Skeletal muscle tissue (tissue), 4 donors: ENCODE measurements around the gene TRA2A. TPM values are rescaled to one million over a fixed set of nuclear protein-coding genes. Genes with fewer than 3 reads are reported as not detected.

Experiments used
- H3K27ac ChIP-seq: one replicate; pipeline ENCODE4 v1.7.0; 2013; ENCODE audit warnings: mild to moderate bottlenecking, low read depth, low read length, inconsistent platforms
- H3K27me3 ChIP-seq, 3 donors: one replicate each; pipeline ENCODE4 v1.7.0; 2013; ENCODE audit warnings: low read length in 3 of 3; ENCODE audit not compliant: control insufficient read depth in 3 of 3, insufficient read depth in 3 of 3
- H3K36me3 ChIP-seq, 3 donors: one replicate each; pipeline ENCODE4 v1.7.0; 2013; ENCODE audit warnings: low read length in 3 of 3; ENCODE audit not compliant: control insufficient read depth in 3 of 3, insufficient read depth in 3 of 3
- H3K4me1 ChIP-seq, 3 donors: one replicate each; pipeline ENCODE4 v1.7.0; 2013; ENCODE audit warnings: low read length in 3 of 3, mild to moderate bottlenecking in 3 of 3; ENCODE audit not compliant: control insufficient read depth in 3 of 3, insufficient read depth in 3 of 3
- H3K4me3 ChIP-seq, 3 donors: one replicate each; pipeline ENCODE4 v1.7.0; 2013; ENCODE audit warnings: low read length in 3 of 3
- H3K9ac ChIP-seq, 3 donors: one replicate each; pipeline ENCODE4 v1.7.0; 2013; ENCODE audit warnings: low read length in 3 of 3, mild to moderate bottlenecking in 3 of 3, moderate library complexity in 2 of 3, low read depth in 1 of 3
- H3K9me3 ChIP-seq, 3 donors: one replicate each; pipeline ENCODE4 v1.7.0; 2013; ENCODE audit warnings: low read length in 3 of 3; ENCODE audit not compliant: control insufficient read depth in 3 of 3
- total RNA-seq: library from RNA; depleted of rRNA; stranded (reverse); fragments of >200 nt; gene quantifications from one replicate; pipeline ENCODE4 v1.2.3, GENCODE V29; 2014
- donor health status: Osteomylitis.

TRA2A gene
- 33.9 TPM for total RNA-seq

DNA sequence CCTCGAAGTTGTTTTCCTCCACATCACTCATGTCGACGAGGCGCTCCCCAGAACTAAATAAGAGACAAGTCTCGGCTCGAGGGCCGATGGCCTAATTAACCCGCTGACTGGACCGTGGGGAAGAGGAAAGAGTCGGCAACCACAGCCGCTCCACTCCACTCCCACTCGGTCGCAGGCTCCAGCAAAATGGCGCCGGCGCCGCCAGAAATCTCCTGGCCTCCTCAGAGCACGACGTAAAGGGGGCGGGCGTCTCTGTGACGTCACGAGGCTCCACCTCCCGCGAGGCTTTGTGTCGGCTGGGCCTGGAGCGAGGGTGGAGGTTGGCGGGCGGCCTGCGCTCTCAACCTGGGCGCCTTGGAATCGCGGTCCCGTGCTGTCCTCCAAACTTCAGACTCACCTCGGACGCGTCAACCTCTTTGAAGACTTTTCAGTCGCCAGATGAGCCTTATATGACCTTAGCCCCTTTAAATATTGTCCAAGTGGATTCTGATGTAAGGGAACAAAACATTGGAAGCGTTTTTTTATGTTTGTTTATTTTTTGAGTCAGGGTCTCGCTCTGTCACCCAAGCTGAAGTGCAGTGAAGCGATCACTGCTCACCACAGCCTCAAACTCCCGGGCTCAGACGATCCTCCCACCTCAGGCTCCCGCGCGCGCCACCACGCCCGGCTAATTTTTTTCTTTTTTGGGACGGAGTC is at the start of gene TRA2A:
TSS of gene TRA2A (minus strand) at position 188 of the 696 bp plus-strand sequence. CDS start at position 31, 157 bp downstream.
- Histone ChIP-seq H3K9ac (peak within 1 kb of the TSS; percentile 98 to 100 (median 99)), H3K36me3 (peaks cover 0 to 6% (median 0%) of the 10 kb centered on the region in 3 donors), H3K4me1 (peaks cover 4 to 10% (median 9%) of the 10 kb centered on the region in 3 donors), H3K27me3 (no peaks in the 10 kb centered on the region), H3K4me3 (peak within 1 kb of the TSS; percentile 93 to 97 (median 95)), H3K27ac (peak within 1 kb of the TSS; percentile 99), H3K9me3 (no peaks in the 10 kb centered on the region)

DNA sequence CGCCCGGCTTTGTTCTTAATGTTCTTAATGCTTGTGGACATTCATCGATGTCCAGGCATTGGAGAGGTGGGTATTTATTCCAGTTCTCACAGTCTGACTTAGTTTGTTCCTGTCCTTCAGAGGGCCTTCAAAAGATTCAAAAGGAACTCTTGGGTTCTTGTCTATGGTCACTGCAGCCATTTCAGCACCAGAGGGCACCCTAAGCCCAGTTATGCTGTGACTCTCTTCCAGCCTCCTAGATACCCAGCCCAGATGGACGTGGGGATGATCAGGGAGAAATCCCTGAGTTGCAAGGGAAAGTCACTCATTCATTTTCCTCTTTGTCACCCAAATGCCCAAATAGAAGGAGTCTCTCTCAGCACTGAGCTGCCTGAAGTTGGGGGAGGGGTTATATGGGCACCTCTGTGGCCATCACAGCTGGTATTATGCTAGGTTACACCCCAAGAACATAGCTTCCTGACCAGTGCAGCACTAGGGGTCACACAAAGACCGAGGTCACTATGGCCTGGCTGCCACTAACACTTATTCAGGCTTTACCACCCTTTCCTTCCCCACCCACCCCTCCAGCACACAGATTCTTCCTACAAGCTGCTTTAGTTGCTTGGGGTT is 38.9 kb upstream of the TRA2A start:
- Histone ChIP-seq H3K27ac (no peak overlapping the region), H3K9me3 (no peaks in the 10 kb centered on the region), H3K36me3 (no peaks in the 10 kb centered on the region)

DNA sequence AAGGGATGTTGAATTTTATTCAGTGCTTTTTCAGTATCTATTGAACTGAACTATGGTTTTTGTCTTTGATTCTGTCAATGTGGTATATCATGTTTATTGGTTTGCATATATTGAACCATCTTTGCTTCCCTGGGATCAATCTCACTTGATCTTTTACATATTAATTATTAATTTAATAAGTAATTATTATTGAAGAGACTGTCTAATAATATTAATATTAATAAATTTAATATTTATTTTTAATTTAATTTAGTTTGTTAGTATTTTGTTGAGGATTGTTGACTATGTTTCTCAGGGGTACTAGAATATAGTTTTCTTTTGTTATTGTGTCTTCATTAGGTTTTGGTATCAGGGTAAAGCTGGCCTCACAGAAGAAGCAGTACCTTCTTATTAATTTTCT is 26.5 kb upstream of the TRA2A start:
- H3K27me3 ChIP-seq = peaks cover 0 to 4% (median 0%) of the 10 kb centered on the region in 3 donors
- no peaks in the 10 kb centered on the region for H3K9me3 ChIP-seq
- H3K36me3 ChIP-seq = no peaks in the 10 kb centered on the region
- H3K27ac ChIP-seq = no peak overlapping the region
- H3K4me3 ChIP-seq = no peak overlapping the region
- H3K9ac ChIP-seq = no peak overlapping the region
- no peaks in the 10 kb centered on the region for H3K4me1 ChIP-seq

More for the DNA sequence above, 38.9 kb upstream of the TRA2A start:
- H3K27me3 ChIP-seq = peaks cover 0 to 2% (median 0%) of the 10 kb centered on the region in 3 donors
- H3K9ac ChIP-seq = no peak overlapping the region
- no peaks in the 10 kb centered on the region for H3K4me1 ChIP-seq
- H3K4me3 ChIP-seq = no peak overlapping the region

DNA sequence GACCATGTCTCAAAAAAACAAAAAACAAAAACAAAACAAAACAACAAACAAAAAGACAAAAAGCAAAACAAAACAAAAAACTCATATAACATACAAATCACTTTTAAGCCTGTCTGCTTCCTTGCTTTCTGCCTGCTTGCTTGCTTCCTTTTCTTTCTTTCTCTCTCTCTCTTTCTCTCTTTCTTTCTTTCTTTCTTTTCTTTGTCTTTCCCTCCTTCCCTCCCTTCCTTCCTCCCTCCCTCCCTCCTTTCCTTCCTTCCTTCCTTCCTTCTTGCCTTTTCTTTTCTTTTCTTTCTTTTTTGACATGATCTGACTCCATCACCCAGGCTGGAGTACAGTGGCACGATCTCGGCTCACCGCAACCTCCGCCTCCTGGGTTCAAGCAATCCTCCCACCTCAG is 15.9 kb upstream of the TRA2A start:
- Histone ChIP-seq H3K27ac (no peak overlapping the region), H3K27me3 (no peaks in the 10 kb centered on the region), H3K9me3 (no peaks in the 10 kb centered on the region), H3K36me3 (no peaks in the 10 kb centered on the region), H3K4me3 (no peak overlapping the region), H3K9ac (no peak overlapping the region), H3K4me1 (no peaks in the 10 kb centered on the region)

DNA sequence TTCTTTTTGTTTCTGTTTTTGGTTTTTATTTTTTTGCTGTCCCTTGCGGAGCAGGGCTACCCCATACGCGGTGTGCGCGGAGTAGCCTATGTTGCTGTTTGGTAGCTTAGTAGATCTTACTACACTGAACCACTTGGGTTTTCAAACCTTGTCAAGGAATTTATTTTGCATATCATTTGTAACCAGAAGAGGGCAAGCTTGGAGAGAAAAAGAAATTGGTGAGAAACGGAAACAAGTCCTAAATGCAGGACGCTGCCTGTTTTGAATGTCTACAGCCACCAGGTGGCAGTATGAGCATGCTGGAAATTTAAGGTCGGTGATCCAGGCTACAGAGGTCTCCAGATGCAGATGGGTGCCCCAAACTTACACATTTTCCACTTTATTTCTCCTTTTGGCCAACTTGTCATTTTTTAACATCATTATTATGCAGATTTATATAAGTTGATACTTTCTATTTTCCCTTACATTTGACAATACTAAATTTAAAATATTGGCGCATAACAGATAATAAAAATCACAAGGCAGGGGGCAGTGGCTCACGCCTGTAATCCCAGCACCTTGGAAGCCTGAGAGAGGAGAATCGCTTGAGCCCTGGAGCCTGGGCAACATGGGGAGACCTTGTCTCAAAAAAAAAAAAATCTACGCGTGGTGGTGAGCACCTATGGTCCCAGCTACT is 15.3 kb upstream of the TRA2A start:
- Histone ChIP-seq H3K4me1 (no peaks in the 10 kb centered on the region), H3K27me3 (no peaks in the 10 kb centered on the region), H3K9me3 (no peaks in the 10 kb centered on the region), H3K36me3 (no peaks in the 10 kb centered on the region), H3K9ac (no peak overlapping the region), H3K27ac (no peak overlapping the region), H3K4me3 (peak overlapping the region in 2 of 3 donors; percentile 19 to 50)

DNA sequence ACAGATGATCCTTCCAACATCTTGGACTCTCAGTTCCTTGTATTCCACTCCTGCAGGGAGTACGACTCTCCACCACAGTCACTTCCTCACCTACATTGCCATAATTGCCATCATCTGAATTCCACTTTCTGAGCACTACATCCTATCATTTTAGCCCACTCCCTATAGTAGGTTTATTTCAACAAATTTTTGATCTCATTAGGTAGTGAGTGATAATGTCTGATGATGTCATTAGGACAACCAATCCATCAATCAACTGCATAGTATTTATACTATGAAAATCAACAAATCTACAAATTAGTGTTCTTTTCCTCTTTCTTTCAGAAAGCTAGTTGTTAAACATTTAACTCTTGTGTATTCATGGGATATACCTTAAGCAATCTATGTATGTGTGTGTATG is 13.7 kb upstream of the TRA2A start:
- Histone ChIP-seq H3K9ac (no peak overlapping the region), H3K27ac (no peak overlapping the region), H3K4me3 (no peak overlapping the region), H3K4me1 (no peaks in the 10 kb centered on the region), H3K36me3 (no peaks in the 10 kb centered on the region), H3K27me3 (no peaks in the 10 kb centered on the region), H3K9me3 (no peaks in the 10 kb centered on the region)

DNA sequence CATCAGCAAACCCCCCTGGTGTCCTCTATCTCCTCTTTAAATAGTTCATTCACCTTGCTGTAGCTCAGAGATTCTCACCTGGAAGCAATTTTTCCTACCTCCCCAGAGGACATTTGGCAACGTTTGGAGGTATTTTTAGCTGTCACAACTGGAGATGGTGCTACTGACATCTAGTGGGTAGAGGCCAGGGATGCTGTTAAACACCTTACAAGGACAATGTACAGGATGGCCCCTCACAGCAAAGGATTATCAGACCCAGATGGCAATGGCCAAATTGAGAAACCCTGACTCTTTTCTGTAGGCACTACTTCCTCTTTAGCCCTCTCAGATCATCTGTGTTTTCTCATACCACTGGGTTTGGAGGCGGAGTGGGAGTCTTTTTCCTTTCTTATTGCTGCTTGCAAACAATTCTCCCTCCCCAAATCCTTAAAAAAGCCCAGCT is 13.2 kb upstream of the TRA2A start:
- no peaks in the 10 kb centered on the region for H3K27me3 ChIP-seq
- no peak overlapping the region for H3K4me3 ChIP-seq
- H3K4me1 ChIP-seq = no peaks in the 10 kb centered on the region
- H3K9me3 ChIP-seq = no peaks in the 10 kb centered on the region
- no peak overlapping the region for H3K27ac ChIP-seq
- H3K36me3 ChIP-seq = no peaks in the 10 kb centered on the region
- no peak overlapping the region for H3K9ac ChIP-seq

DNA sequence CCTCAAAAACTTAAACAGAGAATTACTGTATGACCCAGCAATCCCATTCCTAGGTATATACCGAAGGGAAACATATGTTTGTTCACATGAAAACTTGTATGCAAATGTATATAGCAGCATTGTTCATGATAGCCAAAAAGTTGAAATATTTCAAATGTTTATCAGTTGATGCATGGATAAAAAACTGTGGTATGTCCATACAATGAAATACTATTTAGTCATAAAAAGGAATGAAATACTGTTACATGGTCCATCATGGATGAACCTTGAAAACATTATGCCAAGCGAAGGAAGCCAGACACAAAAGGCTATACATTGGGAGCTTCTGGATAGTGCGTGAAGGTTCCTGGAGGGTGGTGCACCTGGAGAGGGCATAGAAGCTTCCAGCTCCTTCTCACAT is 11.0 kb upstream of the TRA2A start:
- no peaks in the 10 kb centered on the region for H3K36me3 ChIP-seq
- H3K9ac ChIP-seq = no peak overlapping the region
- H3K4me3 ChIP-seq = no peak overlapping the region
- H3K9me3 ChIP-seq = no peaks in the 10 kb centered on the region
- no peaks in the 10 kb centered on the region for H3K27me3 ChIP-seq
- no peaks in the 10 kb centered on the region for H3K4me1 ChIP-seq
- no peak overlapping the region for H3K27ac ChIP-seq

DNA sequence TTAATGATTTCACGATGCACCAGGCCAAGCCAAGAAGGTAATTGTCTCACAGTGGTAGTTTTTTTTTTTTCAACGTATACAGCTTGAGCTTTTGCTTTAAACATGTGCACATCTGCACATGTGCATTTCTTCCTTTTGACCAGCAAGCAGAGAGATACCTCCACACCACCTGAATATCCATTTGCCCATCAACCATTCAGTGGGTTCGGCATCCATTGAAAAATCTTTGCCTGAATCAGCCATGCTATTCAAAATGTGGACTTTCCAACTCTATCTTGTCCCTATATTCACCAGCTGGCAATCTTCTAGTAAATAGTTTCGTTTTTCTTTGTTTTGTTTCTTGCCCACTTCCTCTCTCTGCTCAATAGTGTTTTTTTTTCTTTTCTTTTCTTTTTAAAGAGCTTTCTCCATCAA is 7.7 kb upstream of the TRA2A start:
- Histone ChIP-seq H3K27me3 (no peaks in the 10 kb centered on the region), H3K4me1 (no peaks in the 10 kb centered on the region), H3K9ac (no peak overlapping the region), H3K9me3 (no peaks in the 10 kb centered on the region), H3K4me3 (no peak overlapping the region), H3K27ac (no peak overlapping the region), H3K36me3 (no peaks in the 10 kb centered on the region)

DNA sequence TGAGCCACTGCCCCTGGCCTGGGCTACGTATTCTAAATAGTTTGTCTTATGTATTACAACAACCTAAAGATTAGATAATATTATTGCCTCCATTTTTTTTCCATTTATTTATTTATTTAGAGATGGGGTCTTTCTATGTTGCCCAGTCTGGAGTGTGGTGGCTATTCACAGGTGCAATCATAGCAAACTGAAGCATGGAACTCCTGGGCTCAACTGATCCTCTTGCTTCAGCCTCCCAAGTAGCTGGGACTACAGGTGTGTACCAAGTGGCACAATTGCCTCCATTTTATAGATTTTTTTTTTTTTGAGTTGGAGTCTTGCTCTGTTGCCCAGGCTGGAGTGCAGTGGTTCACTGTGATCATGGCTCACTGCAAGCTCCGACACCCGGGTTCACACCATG is 6.5 kb upstream of the TRA2A start:
- no peak overlapping the region for H3K9ac ChIP-seq
- H3K4me1 ChIP-seq = no peaks in the 10 kb centered on the region
- no peak overlapping the region for H3K27ac ChIP-seq
- H3K27me3 ChIP-seq = no peaks in the 10 kb centered on the region
- H3K9me3 ChIP-seq = no peaks in the 10 kb centered on the region
- H3K36me3 ChIP-seq = no peaks in the 10 kb centered on the region
- H3K4me3 ChIP-seq = no peak overlapping the region
